Neural cell (in vitro differentiated cells): Measurements from ENCODE around the gene HTR7. TPM values are rescaled to one million over a fixed set of nuclear protein-coding genes. Genes with fewer than 3 reads are reported as not detected.

ENCODE experiments used
- H2AFZ ChIP-seq: fragments of 200-600, 300-800 bp; sonication (generic), shearing (Covaris generic); 2 replicates; pipeline ENCODE4 v1.6.0; 2014; ENCODE audit warnings: low read depth, mild to moderate bottlenecking, antibody characterized with exemption, low read length, moderate library complexity
- H3F3A ChIP-seq: fragments of 200-600 bp; shearing (Covaris generic); 2 replicates; pipeline ENCODE4 v1.6.1; 2016; ENCODE audit warnings: mild to moderate bottlenecking, moderate library complexity, mixed read lengths, antibody characterized with exemption, low read length; ENCODE audit not compliant: insufficient read depth, poor library complexity, severe bottlenecking
- H3K27ac ChIP-seq: fragments of 200-600, 300-800 bp; sonication (generic), shearing (Covaris generic); 2 replicates; pipeline ENCODE4 v1.5.1; 2014; ENCODE audit warnings: mild to moderate bottlenecking, low read length, moderate library complexity
- H3K27me3 ChIP-seq: fragments of 300-800, 200-600 bp; sonication (generic), shearing (Covaris generic); 2 replicates; pipeline ENCODE4 v1.6.0; 2014; ENCODE audit warnings: mild to moderate bottlenecking, low read depth, low read length, moderate library complexity; ENCODE audit not compliant: insufficient read depth
- H3K36me3 ChIP-seq: fragments of 300-800, 200-600 bp; sonication (generic), shearing (Covaris generic); 2 replicates; pipeline ENCODE4 v1.5.1; 2014; ENCODE audit warnings: mild to moderate bottlenecking, antibody characterized with exemption, low read length, moderate library complexity; ENCODE audit not compliant: insufficient read depth
- H3K4me2 ChIP-seq: fragments of 300-800, 200-600 bp; sonication (generic), shearing (Covaris generic); 2 replicates; pipeline ENCODE4 v1.6.0; 2014; ENCODE audit warnings: mild to moderate bottlenecking, low read length
- H3K4me3 ChIP-seq: fragments of 300-800, 200-600 bp; sonication (generic), shearing (Covaris generic); 2 replicates; pipeline ENCODE4 v1.5.1; 2014; ENCODE audit warnings: mild to moderate bottlenecking, low read length, moderate library complexity
- H3K79me2 ChIP-seq: fragments of 200-600 bp; shearing (Covaris generic); replicated peaks from 2 replicates; pipeline ENCODE4 v1.6.0; 2014; ENCODE audit warnings: mild to moderate bottlenecking, low read length, moderate library complexity; ENCODE audit not compliant: insufficient read depth
- H3K9ac ChIP-seq: fragments of 300-800, 200-600 bp; sonication (generic), shearing (Covaris generic); 2 replicates; pipeline ENCODE4 v1.6.1; 2016; ENCODE audit warnings: mild to moderate bottlenecking, low read length, mixed read lengths
- H3K9me2 ChIP-seq: fragments of 200-600 bp; shearing (Covaris generic); 2 replicates; pipeline ENCODE4 v1.6.1; 2016; ENCODE audit warnings: mild to moderate bottlenecking, low read length, mixed read lengths; ENCODE audit not compliant: insufficient read depth
- H3K9me3 ChIP-seq: fragments of 200-600, 300-800 bp; sonication (generic), shearing (Covaris generic); 2 replicates; pipeline ENCODE4 v1.6.1; 2016; ENCODE audit warnings: mild to moderate bottlenecking, mixed run types, low read length, moderate library complexity, mixed read lengths
- H4K20me1 ChIP-seq: fragments of 200-600 bp; shearing (Covaris generic); 2 replicates; pipeline ENCODE4 v1.6.1; 2016; ENCODE audit warnings: mild to moderate bottlenecking, mixed run types; ENCODE audit not compliant: insufficient read depth
- CTCF ChIP-seq: fragments of 450-650 bp; IDR thresholded peaks from 2 replicates; pipeline ENCODE4 v1.5.1; 2014; ENCODE audit warnings: antibody characterized with exemption, mild to moderate bottlenecking, moderate library complexity; ENCODE audit not compliant: poor library complexity, severe bottlenecking
- EP300 ChIP-seq: fragments of 450-650 bp; conservative IDR thresholded peaks from 2 replicates; pipeline ENCODE4 v1.6.1; 2014; ENCODE audit warnings: antibody characterized with exemption, mild to moderate bottlenecking, moderate library complexity; ENCODE audit not compliant: poor library complexity, severe bottlenecking
- EZH2 ChIP-seq: fragments of 200-600, 300-800 bp; shearing (Covaris generic), sonication (generic); IDR thresholded peaks from 2 replicates; pipeline ENCODE4 v1.6.1; 2014; ENCODE audit warnings: antibody characterized with exemption, low read length, borderline replicate concordance, mild to moderate bottlenecking; ENCODE audit not compliant: insufficient read depth, poor library complexity, severe bottlenecking
- MXI1 ChIP-seq: fragments of 450-650 bp; conservative IDR thresholded peaks from 2 replicates; pipeline ENCODE4 v1.6.1; 2014; ENCODE audit warnings: antibody characterized with exemption, mild to moderate bottlenecking; ENCODE audit not compliant: poor library complexity, severe bottlenecking
- POLR2AphosphoS5 ChIP-seq: IDR thresholded peaks from 2 replicates; pipeline ENCODE4 v1.6.1; 2012
- RAD21 ChIP-seq: fragments of 450-650 bp; conservative IDR thresholded peaks from 2 replicates; pipeline ENCODE4 v1.6.1; 2014; ENCODE audit warnings: antibody characterized with exemption, mild to moderate bottlenecking, moderate library complexity
- REST ChIP-seq: IDR thresholded peaks from 2 replicates; pipeline ENCODE4 v1.6.1; 2012; ENCODE audit warnings: borderline replicate concordance
- SMC3 ChIP-seq: fragments of 450-650 bp; conservative IDR thresholded peaks from 2 replicates; pipeline ENCODE4 v1.6.1; 2014; ENCODE audit warnings: antibody characterized with exemption, mild to moderate bottlenecking, moderate library complexity; ENCODE audit not compliant: poor library complexity
- TAF1 ChIP-seq: IDR thresholded peaks from 2 replicates; pipeline ENCODE4 v1.6.1; 2012; ENCODE audit warnings: low read depth
- polyA plus RNA-seq: library from polyadenylated mRNA; depleted of rRNA; stranded (reverse); fragments of >200 nt; gene quantifications from 2 replicates; pipeline ENCODE4 v1.2.3, GENCODE V29; 2014

Gene HTR7
- polyA plus RNA-seq, 1 donor from 2014 or later: 0.95 TPM

GRCh38 chr10:90871279-90871765 lies 13.5 kb upstream of the HTR7 start:
- peaks cover 23% of the 10 kb centered on the region for H3K79me2 ChIP-seq
- H4K20me1 ChIP-seq: no peaks in the 10 kb centered on the region
- H3K9me3 ChIP-seq: no peaks in the 10 kb centered on the region
- TF ChIP-seq EP300: no peak
- TF ChIP-seq CTCF: peak; percentile 89
- TF ChIP-seq EZH2: no peak
- peak; percentile 82 for TF ChIP-seq RAD21
- peak; percentile 93 for TF ChIP-seq SMC3
- TF ChIP-seq MXI1: no peak
- H3K36me3 ChIP-seq: no peaks in the 10 kb centered on the region
- no peaks in the 10 kb centered on the region for H3K9me2 ChIP-seq
- peak overlapping the region; percentile 74 for H3K9ac ChIP-seq
- peak overlapping the region; percentile 17 for H3K27ac ChIP-seq
- H3F3A ChIP-seq: no peaks in the 10 kb centered on the region
- H3K27me3 ChIP-seq: no peaks in the 10 kb centered on the region
- peak overlapping the region; percentile 87 for H3K4me3 ChIP-seq
- H3K4me2 ChIP-seq: peak overlapping the region; percentile 61
- peak overlapping the region; percentile 92 for H2AFZ ChIP-seq

GRCh38 chr10:90866050-90866598 lies 8.3 kb upstream of the HTR7 start:
- TF ChIP-seq POLR2AphosphoS5: no peak
- Histone ChIP-seq H3K36me3 (no peaks in the 10 kb centered on the region), H3K27me3 (no peaks in the 10 kb centered on the region), H3K4me2 (no peak overlapping the region), H3K79me2 (no peaks in the 10 kb centered on the region), H3K9ac (no peak overlapping the region), H3K27ac (no peak overlapping the region), H3K9me2 (no peaks in the 10 kb centered on the region), H2AFZ (no peak overlapping the region), H3K4me3 (no peak overlapping the region), H3F3A (no peaks in the 10 kb centered on the region), H4K20me1 (no peaks in the 10 kb centered on the region), H3K9me3 (no peaks in the 10 kb centered on the region)

- Histone ChIP-seq H2AFZ (no peak overlapping the region), H3K9ac (no peak overlapping the region), H3K9me2 (no peaks in the 10 kb centered on the region), H3K36me3 (no peaks in the 10 kb centered on the region), H3K27me3 (no peaks in the 10 kb centered on the region), H3K27ac (no peak overlapping the region), H4K20me1 (no peaks in the 10 kb centered on the region), H3K4me3 (no peak overlapping the region), H3F3A (no peaks in the 10 kb centered on the region), H3K9me3 (no peaks in the 10 kb centered on the region), H3K4me2 (no peak overlapping the region), H3K79me2 (no peaks in the 10 kb centered on the region)
- TF ChIP-seq RAD21 (peak; percentile 29), CTCF (peak; percentile 50), EP300 (no peak), REST (no peak), TAF1 (no peak), EZH2 (no peak), SMC3 (no peak)
These were observed 7.6 kb upstream of the HTR7 start for GRCh38 chr10:90865401-90865800.
